Pulmonary artery endothelial cell (primary cell): ENCODE data around the gene FTO. TPM values are rescaled to one million over a fixed set of nuclear protein-coding genes. Genes with fewer than 3 reads are reported as not detected.

Experiments
- DNase-seq: peaks from one replicate; pipeline ENCODE4 v3.0.0-alpha.2; 2011; ENCODE audit warnings: low read depth, low spot score
- total RNA-seq: library from RNA; depleted of rRNA; stranded (reverse); fragments of >200 nt; gene quantifications from 2 replicates; pipeline ENCODE4 v1.2.3, GENCODE V29; 2014

FTO gene
- total RNA-seq, 1 donor from 2014 or later, result 57.4 TPM

DNA sequence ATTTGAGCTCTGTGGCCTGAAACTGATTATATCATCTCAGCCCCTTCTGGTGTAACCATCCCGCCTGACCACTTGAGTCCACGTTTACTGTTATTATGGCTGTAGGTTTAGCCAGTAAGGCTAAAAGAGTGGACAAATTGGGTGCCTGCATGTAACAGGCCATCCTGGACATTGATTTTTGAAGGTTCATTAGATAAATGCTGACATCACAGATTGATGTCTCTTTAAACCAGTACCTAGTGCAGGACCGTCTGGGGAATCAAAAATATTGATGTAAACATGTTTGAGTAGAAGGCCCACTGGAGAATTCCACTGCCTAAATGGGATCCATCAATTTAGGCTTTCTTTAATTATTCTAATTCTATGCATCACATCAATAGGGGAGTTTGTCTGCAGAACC lies 367.6 kb downstream of the FTO start:
- DNase-seq, result no peak

GRCh38 chr16:54072237-54072636 lies 368.3 kb downstream of the FTO start:
- no peak for DNase-seq

- no peak for DNase-seq
Measured at GRCh38 chr16:54073356-54073755, 369.4 kb downstream of the FTO start.

GRCh38 chr16:54075446-54075845 lies 371.5 kb downstream of the FTO start:
- no peak for DNase-seq

DNA sequence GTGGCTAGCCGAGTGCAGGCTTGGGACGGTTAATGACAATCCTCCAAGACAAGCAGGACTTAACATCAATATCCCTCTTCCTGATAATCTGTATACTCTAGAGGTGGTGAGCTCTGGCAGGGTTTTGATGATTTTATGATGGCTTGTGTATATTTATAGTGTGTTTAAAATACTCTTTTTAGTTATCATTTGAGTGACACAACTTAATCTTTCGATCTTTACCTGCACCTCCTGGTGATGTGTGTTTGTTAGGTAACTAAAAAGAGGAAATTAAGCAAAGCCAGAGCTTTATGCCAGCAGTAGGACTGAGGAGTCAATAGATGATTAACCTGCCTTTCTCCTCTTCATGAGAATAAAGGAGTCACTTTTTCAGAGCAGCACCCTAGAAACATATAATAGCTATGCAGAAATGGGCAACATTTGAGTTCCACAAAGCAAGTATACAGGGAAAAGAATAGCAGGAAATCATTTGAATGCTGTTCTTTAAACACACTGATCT lies 372.1 kb downstream of the FTO start:
- no peak for DNase-seq

- peak; percentile 57 for DNase-seq
Measured at GRCh38 chr16:54077050-54077821, 373.3 kb downstream of the FTO start.

DNA sequence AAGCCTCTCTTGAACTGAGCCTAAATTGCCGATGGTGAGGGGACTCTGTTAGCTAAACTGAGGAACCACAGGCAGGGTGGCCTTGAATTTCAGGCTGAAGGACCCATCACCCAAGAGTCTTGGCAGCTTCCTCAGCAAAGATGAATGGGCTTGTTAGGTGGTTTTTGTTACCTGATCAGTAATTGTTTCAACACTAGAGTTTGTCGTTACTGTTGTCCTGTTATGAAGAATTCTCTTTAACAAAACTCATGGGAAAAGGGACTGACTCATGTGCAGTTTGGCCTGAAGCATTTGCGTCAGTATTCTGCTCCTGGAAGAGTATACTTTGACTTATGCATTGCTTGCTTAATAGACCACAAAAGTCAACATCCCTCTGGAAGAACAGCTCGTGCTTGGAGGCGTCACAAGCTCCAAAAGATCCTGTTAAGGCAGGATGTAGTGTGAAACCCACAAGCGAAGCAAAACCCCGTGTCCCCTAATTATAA lies 376.6 kb downstream of the FTO start:
- no peak for DNase-seq

- no peak for DNase-seq
Measured at GRCh38 chr16:54086791-54087190, 382.8 kb downstream of the FTO start.

GRCh38 chr16:54090602-54091001 lies 386.6 kb downstream of the FTO start:
- DNase-seq, result no peak

- no peak for DNase-seq
Measured at GRCh38 chr16:54093281-54093680, 389.3 kb downstream of the FTO start.

GRCh38 chr16:54094641-54095040 lies 390.7 kb downstream of the FTO start:
- DNase-seq, result no peak

GRCh38 chr16:54096607-54097006 lies 392.7 kb downstream of the FTO start:
- DNase-seq, result no peak

DNA sequence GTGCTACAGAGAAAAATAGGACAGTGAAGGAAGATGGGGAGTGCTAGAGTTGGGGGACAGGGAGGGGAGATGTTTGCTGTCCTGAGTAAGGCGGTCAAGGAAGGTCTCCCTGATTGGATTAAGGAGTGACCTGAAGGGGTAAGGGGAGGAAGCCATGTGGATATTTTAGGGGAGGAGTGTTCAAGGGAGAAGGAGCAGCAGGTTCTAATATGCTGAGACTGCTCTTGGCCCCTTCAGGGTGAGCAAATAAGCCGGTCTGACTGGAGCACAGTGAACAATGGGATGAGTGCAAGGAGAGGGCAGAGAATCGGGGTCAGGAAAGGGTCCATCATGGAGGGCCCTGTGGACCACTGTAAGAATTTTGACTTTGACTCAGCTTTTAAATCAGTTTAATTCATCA lies 393.8 kb downstream of the FTO start:
- no peak for DNase-seq

- DNase-seq, result no peak
Measured at GRCh38 chr16:54098247-54098646, 394.3 kb downstream of the FTO start.

GRCh38 chr16:54099627-54100026 lies 395.7 kb downstream of the FTO start:
- DNase-seq, result no peak

DNA sequence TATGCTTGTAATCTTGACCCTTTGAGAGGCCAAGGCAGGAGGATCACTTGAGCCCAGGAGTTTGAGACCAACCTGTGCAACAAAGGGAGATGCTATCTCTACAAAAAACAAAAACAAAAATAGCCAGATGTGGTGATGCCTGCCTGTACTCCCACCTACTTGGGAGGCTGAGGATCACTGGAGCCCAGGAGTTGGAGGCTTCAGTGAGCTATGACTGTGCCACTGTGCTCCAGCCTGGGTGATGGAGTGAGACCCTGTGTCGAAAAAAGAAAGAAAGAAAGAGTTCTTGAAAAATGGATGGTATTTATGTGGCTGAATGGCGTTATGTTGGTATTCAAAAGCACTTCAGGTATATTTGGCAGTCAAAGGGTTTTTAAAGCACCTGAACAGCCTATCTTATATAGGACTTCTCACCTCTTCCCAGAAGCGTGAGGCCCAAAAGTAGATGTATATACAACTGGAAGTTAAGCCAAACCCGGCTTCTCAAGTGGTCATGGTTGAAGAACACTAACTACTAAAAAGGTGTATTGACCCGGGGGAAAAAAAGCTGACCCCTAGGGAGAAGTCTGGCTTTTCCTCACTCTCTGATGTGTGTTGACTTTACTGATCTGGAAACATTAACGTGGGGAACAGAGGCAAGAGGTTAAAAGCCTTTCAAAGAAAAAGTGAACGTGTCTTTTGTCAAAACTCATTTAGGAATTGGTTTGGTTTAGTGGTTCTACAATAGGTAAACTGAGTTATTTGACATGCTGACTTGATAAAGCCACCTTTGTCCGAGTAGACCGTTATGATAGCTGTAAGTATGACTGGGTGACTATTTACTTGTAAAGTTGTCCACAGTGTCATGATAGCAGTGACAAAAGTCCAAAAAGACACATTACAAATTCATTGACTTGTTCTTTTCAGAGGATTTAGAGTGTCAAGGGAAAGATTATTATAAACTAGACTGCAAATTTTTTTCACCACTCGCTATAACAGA lies 399.2 kb downstream of the FTO start:
- DNase-seq, result no peak

GRCh38 chr16:54106057-54106456 lies 402.1 kb downstream of the FTO start:
- no peak for DNase-seq

DNA sequence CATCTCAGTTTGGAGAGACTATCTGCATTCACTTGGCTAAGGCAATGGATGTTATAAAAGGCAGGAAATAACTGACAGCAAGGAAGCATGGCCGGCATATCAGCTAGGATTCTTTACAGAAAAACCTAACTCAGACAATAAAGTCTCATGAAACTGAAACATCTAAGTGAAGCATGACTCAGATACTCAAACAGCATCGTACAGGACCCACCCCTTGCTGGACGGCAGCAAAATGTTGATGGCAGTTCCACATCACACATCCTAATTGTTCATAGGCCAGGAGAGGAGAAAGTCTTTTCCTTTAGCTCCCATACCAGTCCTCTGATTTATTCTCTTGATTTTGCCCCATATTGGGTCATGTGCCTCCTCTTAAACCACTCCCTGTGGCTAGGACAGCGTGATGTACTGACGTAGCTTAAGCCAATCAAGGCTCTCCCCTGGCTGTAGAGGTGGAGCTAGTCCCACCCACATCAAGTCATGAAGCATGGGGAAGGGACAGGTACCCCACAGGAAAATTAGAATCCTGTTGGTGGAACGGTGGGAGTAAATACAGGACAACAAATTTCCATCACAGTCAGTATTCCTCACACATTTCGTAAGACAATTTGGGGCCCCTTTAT lies 403.7 kb downstream of the FTO start:
- DNase-seq, result peak; percentile 3

- DNase-seq, result no peak
Measured at GRCh38 chr16:54110016-54110981, 406.3 kb downstream of the FTO start.

GRCh38 chr16:54112451-54113206 lies 408.7 kb downstream of the FTO start:
- no peak for DNase-seq
